DND-41 (cell line): Measurements from ENCODE around the gene DPH1.

ENCODE experiments used
- ATAC-seq: fragments of 200-7000 bp; cut with Tn5 transposase; 3 replicates; pipeline ENCODE4 v1.9.1; 2021; ENCODE audit warnings: low read depth; ENCODE audit not compliant: insufficient read depth
- DNase-seq: peaks from one replicate; pipeline ENCODE4 v3.0.0-alpha.2; 2020
- H2AFZ ChIP-seq: 2 replicates; pipeline ENCODE4 v1.6.0; 2012; ENCODE audit warnings: low read depth, low read length
- H3K27ac ChIP-seq: 2 replicates; pipeline ENCODE4 v1.5.1; 2012; ENCODE audit warnings: low read length, inconsistent platforms
- H3K27me3 ChIP-seq: fragments of 200-600 bp; sonication (generic); 2 replicates; pipeline ENCODE4 v1.6.0; 2012; ENCODE audit warnings: low read length, mild to moderate bottlenecking, inconsistent platforms; ENCODE audit not compliant: insufficient read depth, poor library complexity
- H3K36me3 ChIP-seq: 2 replicates; pipeline ENCODE4 v1.5.1; 2012; ENCODE audit warnings: low read length, inconsistent platforms; ENCODE audit not compliant: insufficient read depth
- H3K4me1 ChIP-seq: 2 replicates; pipeline ENCODE4 v1.5.1; 2012; ENCODE audit warnings: mild to moderate bottlenecking, low read length; ENCODE audit not compliant: insufficient read depth
- H3K4me2 ChIP-seq: 2 replicates; pipeline ENCODE4 v1.6.0; 2012; ENCODE audit warnings: mild to moderate bottlenecking, moderate library complexity, low read length, inconsistent platforms; ENCODE audit not compliant: insufficient read depth
- H3K4me3 ChIP-seq, 2 experiments: fragments of 200-600 bp in 1 of 2; shearing (Covaris generic) in 1 of 2; 2 replicates each; pipeline ENCODE4 v1.5.1; 2012 to 2016; ENCODE audit warnings: inconsistent platforms in 2 of 2, low read length in 2 of 2, mild to moderate bottlenecking in 2 of 2, low read depth in 1 of 2, moderate library complexity in 1 of 2
- H3K79me2 ChIP-seq: 2 replicates; pipeline ENCODE4 v1.6.0; 2012; ENCODE audit warnings: low read length, inconsistent platforms; ENCODE audit not compliant: insufficient read depth
- H3K9ac ChIP-seq: 2 replicates; pipeline ENCODE4 v1.6.0; 2012; ENCODE audit warnings: low read depth, mild to moderate bottlenecking, inconsistent platforms, low read length, moderate library complexity
- H3K9me3 ChIP-seq: 2 replicates; pipeline ENCODE4 v1.5.1; 2012; ENCODE audit warnings: low read length, moderate library complexity, mild to moderate bottlenecking, inconsistent platforms; ENCODE audit not compliant: insufficient read depth, severe bottlenecking
- H4K20me1 ChIP-seq: 2 replicates; pipeline ENCODE4 v1.6.0; 2012; ENCODE audit warnings: low read length; ENCODE audit not compliant: insufficient read depth
- CTCF ChIP-seq: IDR thresholded peaks from 2 replicates; pipeline ENCODE4 v1.5.1; 2012; ENCODE audit warnings: borderline replicate concordance, low read length, moderate library complexity, mild to moderate bottlenecking; ENCODE audit not compliant: poor library complexity, severe bottlenecking; ENCODE audit errors: extremely low read depth
- EZH2 ChIP-seq: IDR thresholded peaks from 3 replicates; pipeline ENCODE4 v1.6.1; 2012; ENCODE audit warnings: borderline replicate concordance, low read depth, mild to moderate bottlenecking, moderate library complexity, low read length, inconsistent platforms; ENCODE audit not compliant: severe bottlenecking

DPH1 gene

GRCh38 chr17:1999557-2000251 lies 30.2 kb upstream of the DPH1 start:
- Histone ChIP-seq H3K4me3 (no peak overlapping the region), H3K9ac (no peak overlapping the region), H3K4me1 (no peaks in the 10 kb centered on the region), H3K4me2 (no peak overlapping the region), H3K79me2 (no peaks in the 10 kb centered on the region), H3K9me3 (no peaks in the 10 kb centered on the region), H3K36me3 (no peaks in the 10 kb centered on the region), H4K20me1 (no peaks in the 10 kb centered on the region), H3K27ac (no peak overlapping the region), H2AFZ (no peak overlapping the region), H3K27me3 (no peaks in the 10 kb centered on the region)
- no peak for ATAC-seq
- DNase-seq, result no peak
- no peak for TF ChIP-seq CTCF
- TF ChIP-seq EZH2, result no peak

- Histone ChIP-seq H4K20me1 (no peaks in the 10 kb centered on the region), H3K4me1 (no peaks in the 10 kb centered on the region), H3K9me3 (no peaks in the 10 kb centered on the region), H3K36me3 (no peaks in the 10 kb centered on the region), H3K4me2 (no peak overlapping the region), H3K79me2 (no peaks in the 10 kb centered on the region), H3K4me3 (no peak overlapping the region), H3K9ac (no peak overlapping the region), H3K27me3 (no peaks in the 10 kb centered on the region), H3K27ac (no peak overlapping the region), H2AFZ (no peak overlapping the region)
- DNase-seq, result no peak
- no peak for TF ChIP-seq EZH2
- no peak for TF ChIP-seq CTCF
- ATAC-seq, result no peak
Measured at GRCh38 chr17:2002767-2003329, 27.1 kb upstream of the DPH1 start.

- DNase-seq (no peak), ATAC-seq (no peak)
- Histone ChIP-seq H3K9ac (no peak overlapping the region), H3K27ac (no peak overlapping the region), H3K4me1 (no peaks in the 10 kb centered on the region), H3K4me2 (no peak overlapping the region), H3K9me3 (no peaks in the 10 kb centered on the region), H4K20me1 (no peaks in the 10 kb centered on the region), H3K36me3 (no peaks in the 10 kb centered on the region), H3K79me2 (no peaks in the 10 kb centered on the region), H3K4me3 (no peak overlapping the region), H2AFZ (no peak overlapping the region), H3K27me3 (no peaks in the 10 kb centered on the region)
- TF ChIP-seq EZH2 (no peak), CTCF (no peak)
Measured at GRCh38 chr17:2003525-2003924, 26.4 kb upstream of the DPH1 start.
